Neural crest cell (in vitro differentiated cells): ENCODE data around the gene EGLN1. TPM values are rescaled to one million over a fixed set of nuclear protein-coding genes. Genes with fewer than 3 reads are reported as not detected.
"Not testable (repeated sequence)": the region's sequence is repeated elsewhere in the genome, so short reads cannot be mapped to it uniquely, and the experiment has no call there.

Experiments
- DNase-seq: peaks from one replicate; pipeline ENCODE4 v3.0.0; 2021; ENCODE audit warnings: low read depth, mixed read lengths, low spot score
- H3K27ac Mint-ChIP-seq: one replicate; pipeline ENCODE4 v1.8.0; 2021; ENCODE audit warnings: mild to moderate bottlenecking, mixed read lengths; ENCODE audit not compliant: unreplicated experiment
- H3K27me3 Mint-ChIP-seq: 2 replicates; pipeline ENCODE4 v1.8.0; 2021; ENCODE audit warnings: low read depth, mild to moderate bottlenecking, mixed read lengths
- H3K36me3 Mint-ChIP-seq: 2 replicates; pipeline ENCODE4 v1.8.0; 2021; ENCODE audit warnings: low read depth, mild to moderate bottlenecking, mixed read lengths
- H3K4me1 Mint-ChIP-seq: 2 replicates; pipeline ENCODE4 v1.8.0; 2021; ENCODE audit warnings: mixed read lengths
- H3K4me3 Mint-ChIP-seq: one replicate; pipeline ENCODE4 v1.8.0; 2021; ENCODE audit warnings: mild to moderate bottlenecking, mixed read lengths
- H3K9me3 Mint-ChIP-seq: 2 replicates; pipeline ENCODE4 v1.8.0; 2021; ENCODE audit warnings: mixed read lengths
- CTCF ChIP-seq: fragments of 200-600 bp; sonication (generic); conservative IDR thresholded peaks from 2 replicates; pipeline ENCODE4 v1.5.0; 2021; ENCODE audit warnings: antibody characterized with exemption, mild to moderate bottlenecking
- total RNA-seq: library from RNA; stranded (reverse); gene quantifications from 2 replicates; pipeline ENCODE4 v1.2.1, GENCODE V29; 2021

EGLN1 gene
- total RNA-seq, 1 donor from 2014 or later: 21.6 TPM

GRCh38 chr1:231460614-231461013 lies 38.5 kb upstream of the EGLN1 start:
- peaks cover 2% of the 10 kb centered on the region for H3K27me3 Mint-ChIP-seq
- no peak for TF ChIP-seq CTCF
- H3K4me3 Mint-ChIP-seq: no peak overlapping the region
- H3K4me1 Mint-ChIP-seq: no peaks in the 10 kb centered on the region
- no peak overlapping the region for H3K27ac Mint-ChIP-seq
- peaks cover 7% of the 10 kb centered on the region for H3K9me3 Mint-ChIP-seq
- no peak for DNase-seq
- H3K36me3 Mint-ChIP-seq: peaks cover 8% of the 10 kb centered on the region

- H3K9me3 Mint-ChIP-seq, DNase-seq, H3K4me3 Mint-ChIP-seq, H3K36me3 Mint-ChIP-seq, H3K27me3 Mint-ChIP-seq, H3K4me1 Mint-ChIP-seq, H3K27ac Mint-ChIP-seq: not testable (repeated sequence)
Measured at GRCh38 chr1:231459438-231459837, 37.4 kb upstream of the EGLN1 start.

- not testable (repeated sequence) for H3K4me3 Mint-ChIP-seq, H3K27me3 Mint-ChIP-seq, H3K9me3 Mint-ChIP-seq, H3K27ac Mint-ChIP-seq, H3K4me1 Mint-ChIP-seq, DNase-seq
- peaks cover 11% of the 10 kb centered on the region for H3K36me3 Mint-ChIP-seq
Measured at GRCh38 chr1:231457956-231458355, 35.9 kb upstream of the EGLN1 start.

GRCh38 chr1:231454133-231454532 lies 32.0 kb upstream of the EGLN1 start:
- DNase-seq, H3K4me1 Mint-ChIP-seq, H3K27ac Mint-ChIP-seq, H3K4me3 Mint-ChIP-seq: not testable (repeated sequence)
- H3K36me3 Mint-ChIP-seq: peaks cover 14% of the 10 kb centered on the region
- peaks cover 12% of the 10 kb centered on the region for H3K27me3 Mint-ChIP-seq
- peaks cover 15% of the 10 kb centered on the region for H3K9me3 Mint-ChIP-seq

GRCh38 chr1:231446138-231446537 lies 24.1 kb upstream of the EGLN1 start:
- Mint-ChIP-seq H3K27me3 (peaks cover 11% of the 10 kb centered on the region), H3K36me3 (no peaks in the 10 kb centered on the region), H3K4me1 (no peaks in the 10 kb centered on the region), H3K9me3 (peaks cover 3% of the 10 kb centered on the region), H3K27ac (no peak overlapping the region), H3K4me3 (no peak overlapping the region)
- no peak for TF ChIP-seq CTCF
- DNase-seq: no peak

- Mint-ChIP-seq H3K27ac (no peak overlapping the region), H3K4me1 (no peaks in the 10 kb centered on the region), H3K4me3 (no peak overlapping the region), H3K9me3 (peaks cover 3% of the 10 kb centered on the region), H3K36me3 (no peaks in the 10 kb centered on the region), H3K27me3 (peaks cover 3% of the 10 kb centered on the region)
- no peak for DNase-seq
- no peak for TF ChIP-seq CTCF
Measured at GRCh38 chr1:231444059-231444458, 22.0 kb upstream of the EGLN1 start.

GRCh38 chr1:231443363-231443762 lies 21.3 kb upstream of the EGLN1 start:
- no peak for DNase-seq
- no peak for TF ChIP-seq CTCF
- Mint-ChIP-seq H3K36me3 (no peaks in the 10 kb centered on the region), H3K4me3 (no peak overlapping the region), H3K27me3 (peaks cover 3% of the 10 kb centered on the region), H3K4me1 (no peaks in the 10 kb centered on the region), H3K27ac (no peak overlapping the region), H3K9me3 (peaks cover 3% of the 10 kb centered on the region)
